ENCODE data around the gene SBF1. TPM values are rescaled to one million over a fixed set of nuclear protein-coding genes. Genes with fewer than 3 reads are reported as not detected.

Gene SBF1
- total RNA-seq, 3 donors from 2014 or later = 30.6 to 33.1 (median 30.6) TPM

DNA sequence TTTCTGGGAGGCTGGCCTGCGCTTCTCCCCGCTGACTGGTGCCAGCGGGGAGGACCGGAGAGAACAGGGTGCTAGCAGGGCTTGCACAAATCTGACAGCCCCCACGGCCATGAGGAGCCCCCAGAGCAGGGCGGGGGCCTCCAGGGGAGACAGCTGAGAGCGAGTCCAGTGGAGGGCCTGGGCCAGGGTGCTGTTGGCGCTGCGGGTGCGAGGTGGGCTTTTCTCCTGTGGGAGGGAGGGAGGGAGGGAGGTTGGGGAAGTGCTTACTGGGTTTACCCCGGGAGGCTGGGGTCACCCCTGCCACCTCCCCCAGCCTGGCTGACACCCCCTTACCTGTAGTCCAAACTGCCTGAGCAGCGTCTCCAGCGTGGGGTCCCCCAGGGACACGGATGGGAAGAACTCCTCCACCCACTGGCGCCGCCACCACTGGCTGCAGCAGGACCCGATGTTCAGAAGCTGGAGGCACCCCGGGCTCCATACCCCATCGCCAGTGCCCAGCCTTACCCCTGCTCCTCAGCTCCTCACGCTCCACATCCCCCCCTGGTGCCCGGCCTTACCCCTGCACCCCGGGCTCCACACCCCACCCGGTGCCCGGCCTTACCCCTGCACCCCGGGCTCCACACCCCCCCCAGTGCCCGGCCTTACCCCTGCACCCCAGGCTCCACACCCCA, 28.8 kb upstream of the SBF1 start:
- Histone ChIP-seq H3K4me1 (peaks cover 0 to 9% of the 10 kb centered on the region in 2 donors), H3K27me3 (no peaks in the 10 kb centered on the region), H3K4me3 (no peak overlapping the region), H3K36me3 (no peaks in the 10 kb centered on the region), H3K27ac (no peak overlapping the region), H3K9me3 (no peaks in the 10 kb centered on the region)
- no peak for TF ChIP-seq POLR2A (IDR thresholded peaks at IDR 0.05)
- intact Hi-C loops (cut with DNase I; ENCODE audit: low total_unique reads) = loop anchor here (10.0 kb wide), 1 partner anchor 249 kb away; the partner anchor contains the start of gene HDAC10
- DNase-seq (ENCODE audit: low spot score in 2 of 2) = no peak

GRCh38 chr22:50502628-50503474, 28.0 kb upstream of the SBF1 start:
- H3K4me3 ChIP-seq = no peak overlapping the region
- no peak for DNase-seq (ENCODE audit: low spot score in 2 of 2)
- no peak overlapping the region for H3K27ac ChIP-seq
- no peaks in the 10 kb centered on the region for H3K27me3 ChIP-seq
- H3K4me1 ChIP-seq = peaks cover 0 to 9% of the 10 kb centered on the region in 2 donors
- no peaks in the 10 kb centered on the region for H3K36me3 ChIP-seq
- no peaks in the 10 kb centered on the region for H3K9me3 ChIP-seq
- intact Hi-C loops (cut with DNase I; ENCODE audit: low total_unique reads) = loop anchor here (10.0 kb wide), 1 partner anchor 248 kb away; the partner anchor contains the start of gene HDAC10
- TF ChIP-seq, protein P1, sequence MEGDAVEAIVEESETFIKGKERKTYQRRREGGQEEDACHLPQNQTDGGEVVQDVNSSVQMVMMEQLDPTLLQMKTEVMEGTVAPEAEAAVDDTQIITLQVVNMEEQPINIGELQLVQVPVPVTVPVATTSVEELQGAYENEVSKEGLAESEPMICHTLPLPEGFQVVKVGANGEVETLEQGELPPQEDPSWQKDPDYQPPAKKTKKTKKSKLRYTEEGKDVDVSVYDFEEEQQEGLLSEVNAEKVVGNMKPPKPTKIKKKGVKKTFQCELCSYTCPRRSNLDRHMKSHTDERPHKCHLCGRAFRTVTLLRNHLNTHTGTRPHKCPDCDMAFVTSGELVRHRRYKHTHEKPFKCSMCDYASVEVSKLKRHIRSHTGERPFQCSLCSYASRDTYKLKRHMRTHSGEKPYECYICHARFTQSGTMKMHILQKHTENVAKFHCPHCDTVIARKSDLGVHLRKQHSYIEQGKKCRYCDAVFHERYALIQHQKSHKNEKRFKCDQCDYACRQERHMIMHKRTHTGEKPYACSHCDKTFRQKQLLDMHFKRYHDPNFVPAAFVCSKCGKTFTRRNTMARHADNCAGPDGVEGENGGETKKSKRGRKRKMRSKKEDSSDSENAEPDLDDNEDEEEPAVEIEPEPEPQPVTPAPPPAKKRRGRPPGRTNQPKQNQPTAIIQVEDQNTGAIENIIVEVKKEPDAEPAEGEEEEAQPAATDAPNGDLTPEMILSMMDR (IDR thresholded peaks at IDR 0.05) = no peak
- TF ChIP-seq POLR2A (IDR thresholded peaks at IDR 0.05) (no peak), POLR2AphosphoS5 (IDR thresholded peaks at IDR 0.05) (no peak)

- peaks cover 0 to 9% of the 10 kb centered on the region in 2 donors for H3K4me1 ChIP-seq
- TF ChIP-seq, protein P1 (IDR thresholded peaks at IDR 0.05) = no peak
- TF ChIP-seq POLR2A (IDR thresholded peaks at IDR 0.05) (no peak), POLR2AphosphoS5 (IDR thresholded peaks at IDR 0.05) (no peak)
These were observed 27.3 kb upstream of the SBF1 start for GRCh38 chr22:50502096-50502495.

GRCh38 chr22:50500452-50500851, 25.6 kb upstream of the SBF1 start:
- Histone ChIP-seq H3K27ac (no peak overlapping the region), H3K27me3 (no peaks in the 10 kb centered on the region), H3K4me3 (no peak overlapping the region), H3K4me1 (no peaks in the 10 kb centered on the region), H3K36me3 (no peaks in the 10 kb centered on the region), H3K9me3 (no peaks in the 10 kb centered on the region)
- no peak for TF ChIP-seq POLR2A (IDR thresholded peaks at IDR 0.05)
- TF ChIP-seq POLR2AphosphoS5 (IDR thresholded peaks at IDR 0.05) = no peak
- DNase-seq (ENCODE audit: low spot score in 2 of 2) = no peak
- intact Hi-C loops (cut with DNase I; ENCODE audit: low total_unique reads) = loop anchor here (10.0 kb wide), 1 partner anchor 246 kb away; the partner anchor contains the start of gene HDAC10

More at GRCh38 chr22:50502096-50502495, 27.3 kb upstream of the SBF1 start:
- no peak for DNase-seq (ENCODE audit: low spot score in 2 of 2)
- no peaks in the 10 kb centered on the region for H3K27me3 ChIP-seq
- no peaks in the 10 kb centered on the region for H3K9me3 ChIP-seq
- intact Hi-C loops (cut with DNase I; ENCODE audit: low total_unique reads) = loop anchor here (10.0 kb wide), 1 partner anchor 247 kb away; the partner anchor contains the start of gene HDAC10
- no peaks in the 10 kb centered on the region for H3K36me3 ChIP-seq
- no peak overlapping the region for H3K27ac ChIP-seq
- H3K4me3 ChIP-seq = no peak overlapping the region

GRCh38 chr22:50498322-50498890, 23.6 kb upstream of the SBF1 start:
- no peak for DNase-seq (ENCODE audit: low spot score in 2 of 2)
- intact Hi-C loops (cut with DNase I; ENCODE audit: low total_unique reads) = no loop called here
- Histone ChIP-seq H3K4me1 (no peaks in the 10 kb centered on the region), H3K4me3 (no peak overlapping the region), H3K36me3 (no peaks in the 10 kb centered on the region), H3K9me3 (no peaks in the 10 kb centered on the region), H3K27me3 (no peaks in the 10 kb centered on the region), H3K27ac (no peak overlapping the region)
- TF ChIP-seq, protein P1 (IDR thresholded peaks at IDR 0.05) = peak; percentile 7 to 52 (median 45)
- TF ChIP-seq POLR2AphosphoS5 (IDR thresholded peaks at IDR 0.05) = no peak
